ENCODE results near the gene OR9Q1.

The OR9Q1 gene

GRCh38 chr11:58068655-58069054, 45.0 kb downstream of the OR9Q1 start:
- H3K27me3 ChIP-seq (ENCODE audit: control insufficient read depth, insufficient read depth, low read length), result no peaks in the 10 kb centered on the region
- no peaks in the 10 kb centered on the region for H3K4me1 ChIP-seq (ENCODE audit: control insufficient read depth, insufficient read depth, low read length)
- H3K36me3 ChIP-seq (ENCODE audit: control insufficient read depth, insufficient read depth, low read length), result no peaks in the 10 kb centered on the region
- H3K9ac ChIP-seq (ENCODE audit: low read depth, low read length), result no peak overlapping the region
- no peak overlapping the region for H3K4me3 ChIP-seq (ENCODE audit: low read depth, low read length)
- H3K9me3 ChIP-seq (ENCODE audit: control insufficient read depth, insufficient read depth, low read length), result no peaks in the 10 kb centered on the region

GRCh38 chr11:58070585-58070984, 46.9 kb downstream of the OR9Q1 start:
- Histone ChIP-seq H3K4me3 (ENCODE audit: low read depth, low read length) (no peak overlapping the region), H3K36me3 (ENCODE audit: control insufficient read depth, insufficient read depth, low read length) (no peaks in the 10 kb centered on the region), H3K9me3 (ENCODE audit: control insufficient read depth, insufficient read depth, low read length) (no peaks in the 10 kb centered on the region), H3K27me3 (ENCODE audit: control insufficient read depth, insufficient read depth, low read length) (no peaks in the 10 kb centered on the region), H3K9ac (ENCODE audit: low read depth, low read length) (no peak overlapping the region), H3K4me1 (ENCODE audit: control insufficient read depth, insufficient read depth, low read length) (no peaks in the 10 kb centered on the region)

GRCh38 chr11:58075781-58076180, 52.1 kb downstream of the OR9Q1 start:
- H3K4me3 ChIP-seq (ENCODE audit: low read depth, low read length), result no peak overlapping the region
- no peaks in the 10 kb centered on the region for H3K9me3 ChIP-seq (ENCODE audit: control insufficient read depth, insufficient read depth, low read length)
- H3K4me1 ChIP-seq (ENCODE audit: control insufficient read depth, insufficient read depth, low read length), result no peaks in the 10 kb centered on the region
- no peaks in the 10 kb centered on the region for H3K27me3 ChIP-seq (ENCODE audit: control insufficient read depth, insufficient read depth, low read length)
- H3K9ac ChIP-seq (ENCODE audit: low read depth, low read length), result no peak overlapping the region
- H3K36me3 ChIP-seq (ENCODE audit: control insufficient read depth, insufficient read depth, low read length), result no peaks in the 10 kb centered on the region

- H3K9me3 ChIP-seq (ENCODE audit: control insufficient read depth, insufficient read depth, low read length), result no peaks in the 10 kb centered on the region
- no peaks in the 10 kb centered on the region for H3K27me3 ChIP-seq (ENCODE audit: control insufficient read depth, insufficient read depth, low read length)
- no peak overlapping the region for H3K9ac ChIP-seq (ENCODE audit: low read depth, low read length)
- no peak overlapping the region for H3K4me3 ChIP-seq (ENCODE audit: low read depth, low read length)
- H3K4me1 ChIP-seq (ENCODE audit: control insufficient read depth, insufficient read depth, low read length), result no peaks in the 10 kb centered on the region
- no peaks in the 10 kb centered on the region for H3K36me3 ChIP-seq (ENCODE audit: control insufficient read depth, insufficient read depth, low read length)
These were observed 62.8 kb downstream of the OR9Q1 start for GRCh38 chr11:58086528-58086927.

- H3K36me3 ChIP-seq (ENCODE audit: control insufficient read depth, insufficient read depth, low read length), result no peaks in the 10 kb centered on the region
- H3K4me3 ChIP-seq (ENCODE audit: low read depth, low read length), result no peak overlapping the region
- H3K9me3 ChIP-seq (ENCODE audit: control insufficient read depth, insufficient read depth, low read length), result no peaks in the 10 kb centered on the region
- no peak overlapping the region for H3K9ac ChIP-seq (ENCODE audit: low read depth, low read length)
- no peaks in the 10 kb centered on the region for H3K27me3 ChIP-seq (ENCODE audit: control insufficient read depth, insufficient read depth, low read length)
- H3K4me1 ChIP-seq (ENCODE audit: control insufficient read depth, insufficient read depth, low read length), result no peaks in the 10 kb centered on the region
These were observed 73.8 kb downstream of the OR9Q1 start for GRCh38 chr11:58097437-58097836.

GRCh38 chr11:58121096-58121495, 97.4 kb downstream of the OR9Q1 start:
- Histone ChIP-seq H3K4me3 (ENCODE audit: low read depth, low read length) (no peak overlapping the region), H3K36me3 (ENCODE audit: control insufficient read depth, insufficient read depth, low read length) (no peaks in the 10 kb centered on the region), H3K4me1 (ENCODE audit: control insufficient read depth, insufficient read depth, low read length) (no peaks in the 10 kb centered on the region), H3K27me3 (ENCODE audit: control insufficient read depth, insufficient read depth, low read length) (no peaks in the 10 kb centered on the region), H3K9me3 (ENCODE audit: control insufficient read depth, insufficient read depth, low read length) (no peaks in the 10 kb centered on the region), H3K9ac (ENCODE audit: low read depth, low read length) (no peak overlapping the region)

GRCh38 chr11:58125469-58125868, 101.8 kb downstream of the OR9Q1 start, which contains the start of gene OR9I1:
OR9I1 (minus strand) TSS chr11:58125530; CDS start chr11:58119444, 6,086 bp downstream.
- Histone ChIP-seq H3K9ac (ENCODE audit: low read depth, low read length) (no peak within 1 kb of the TSS), H3K4me3 (ENCODE audit: low read depth, low read length) (no peak within 1 kb of the TSS), H3K4me1 (ENCODE audit: control insufficient read depth, insufficient read depth, low read length) (no peaks in the 10 kb centered on the region), H3K9me3 (ENCODE audit: control insufficient read depth, insufficient read depth, low read length) (no peaks in the 10 kb centered on the region), H3K36me3 (ENCODE audit: control insufficient read depth, insufficient read depth, low read length) (no peaks in the 10 kb centered on the region), H3K27me3 (ENCODE audit: control insufficient read depth, insufficient read depth, low read length) (no peaks in the 10 kb centered on the region)

GRCh38 chr11:58127350-58127749, 103.7 kb downstream of the OR9Q1 start:
- Histone ChIP-seq H3K9me3 (ENCODE audit: control insufficient read depth, insufficient read depth, low read length) (no peaks in the 10 kb centered on the region), H3K27me3 (ENCODE audit: control insufficient read depth, insufficient read depth, low read length) (no peaks in the 10 kb centered on the region), H3K9ac (ENCODE audit: low read depth, low read length) (no peak overlapping the region), H3K4me1 (ENCODE audit: control insufficient read depth, insufficient read depth, low read length) (no peaks in the 10 kb centered on the region), H3K36me3 (ENCODE audit: control insufficient read depth, insufficient read depth, low read length) (no peaks in the 10 kb centered on the region), H3K4me3 (ENCODE audit: low read depth, low read length) (no peak overlapping the region)

- Histone ChIP-seq H3K4me1 (ENCODE audit: control insufficient read depth, insufficient read depth, low read length) (no peaks in the 10 kb centered on the region), H3K27me3 (ENCODE audit: control insufficient read depth, insufficient read depth, low read length) (no peaks in the 10 kb centered on the region), H3K36me3 (ENCODE audit: control insufficient read depth, insufficient read depth, low read length) (no peaks in the 10 kb centered on the region), H3K9me3 (ENCODE audit: control insufficient read depth, insufficient read depth, low read length) (no peaks in the 10 kb centered on the region), H3K9ac (ENCODE audit: low read depth, low read length) (no peak overlapping the region), H3K4me3 (ENCODE audit: low read depth, low read length) (no peak overlapping the region)
These were observed 109.8 kb downstream of the OR9Q1 start for GRCh38 chr11:58133309-58134076.

GRCh38 chr11:58134151-58134550, 110.5 kb downstream of the OR9Q1 start:
- Histone ChIP-seq H3K9ac (ENCODE audit: low read depth, low read length) (no peak overlapping the region), H3K4me1 (ENCODE audit: control insufficient read depth, insufficient read depth, low read length) (no peaks in the 10 kb centered on the region)

GRCh38 chr11:58135171-58135570, 111.5 kb downstream of the OR9Q1 start:
- Histone ChIP-seq H3K4me3 (ENCODE audit: low read depth, low read length) (no peak overlapping the region), H3K27me3 (ENCODE audit: control insufficient read depth, insufficient read depth, low read length) (no peaks in the 10 kb centered on the region), H3K9me3 (ENCODE audit: control insufficient read depth, insufficient read depth, low read length) (no peaks in the 10 kb centered on the region), H3K9ac (ENCODE audit: low read depth, low read length) (no peak overlapping the region), H3K4me1 (ENCODE audit: control insufficient read depth, insufficient read depth, low read length) (no peaks in the 10 kb centered on the region), H3K36me3 (ENCODE audit: control insufficient read depth, insufficient read depth, low read length) (no peaks in the 10 kb centered on the region)

More at GRCh38 chr11:58134151-58134550, 110.5 kb downstream of the OR9Q1 start:
- Histone ChIP-seq H3K4me3 (ENCODE audit: low read depth, low read length) (no peak overlapping the region), H3K27me3 (ENCODE audit: control insufficient read depth, insufficient read depth, low read length) (no peaks in the 10 kb centered on the region), H3K9me3 (ENCODE audit: control insufficient read depth, insufficient read depth, low read length) (no peaks in the 10 kb centered on the region), H3K36me3 (ENCODE audit: control insufficient read depth, insufficient read depth, low read length) (no peaks in the 10 kb centered on the region)

- Histone ChIP-seq H3K9me3 (ENCODE audit: control insufficient read depth, insufficient read depth, low read length) (no peaks in the 10 kb centered on the region), H3K36me3 (ENCODE audit: control insufficient read depth, insufficient read depth, low read length) (no peaks in the 10 kb centered on the region), H3K4me1 (ENCODE audit: control insufficient read depth, insufficient read depth, low read length) (no peaks in the 10 kb centered on the region), H3K27me3 (ENCODE audit: control insufficient read depth, insufficient read depth, low read length) (no peaks in the 10 kb centered on the region), H3K9ac (ENCODE audit: low read depth, low read length) (no peak overlapping the region), H3K4me3 (ENCODE audit: low read depth, low read length) (no peak overlapping the region)
These were observed 119.1 kb downstream of the OR9Q1 start for GRCh38 chr11:58142761-58143160.
